HUES48 (cell line): ENCODE results near the gene NOTUM.

Experiments
- H3K27ac ChIP-seq: one replicate; pipeline ENCODE4 v1.7.0; 2013; ENCODE audit warnings: low read depth, low read length, inconsistent platforms
- H3K27me3 ChIP-seq: 2 replicates; pipeline ENCODE4 v1.6.1; 2013; ENCODE audit warnings: mild to moderate bottlenecking, low read length; ENCODE audit not compliant: control insufficient read depth, insufficient read depth
- H3K36me3 ChIP-seq: 2 replicates; pipeline ENCODE4 v1.6.1; 2013; ENCODE audit warnings: low read length; ENCODE audit not compliant: control insufficient read depth, insufficient read depth
- H3K4me1 ChIP-seq: 2 replicates; pipeline ENCODE4 v1.6.1; 2013; ENCODE audit warnings: mild to moderate bottlenecking, low read length; ENCODE audit not compliant: control insufficient read depth, insufficient read depth
- H3K4me3 ChIP-seq: 2 replicates; pipeline ENCODE4 v1.5.1; 2013; ENCODE audit warnings: mild to moderate bottlenecking, low read depth, low read length
- H3K9ac ChIP-seq: 2 replicates; pipeline ENCODE4 v1.6.1; 2013; ENCODE audit warnings: mild to moderate bottlenecking, low read depth, low read length, moderate library complexity
- H3K9me3 ChIP-seq: 2 replicates; pipeline ENCODE4 v1.6.1; 2013; ENCODE audit warnings: low read length; ENCODE audit not compliant: control insufficient read depth, insufficient read depth

NOTUM gene

GRCh38 chr17:81960130-81960958 lies 643 bp downstream of the NOTUM start:
- no peak overlapping the region for H3K27ac ChIP-seq
- H3K9me3 ChIP-seq, result no peaks in the 10 kb centered on the region
- H3K27me3 ChIP-seq, result peaks cover 81% of the 10 kb centered on the region

GRCh38 chr17:81959362-81960129 lies 1.4 kb downstream of the NOTUM start:
- no peaks in the 10 kb centered on the region for H3K9me3 ChIP-seq
- no peak overlapping the region for H3K9ac ChIP-seq
- H3K4me3 ChIP-seq, result peak overlapping the region; percentile 32; the same call in 1 of the 2 replicates
- no peak overlapping the region for H3K27ac ChIP-seq
- H3K27me3 ChIP-seq, result peaks cover 81% of the 10 kb centered on the region
- H3K36me3 ChIP-seq, result no peaks in the 10 kb centered on the region
- H3K4me1 ChIP-seq, result no peaks in the 10 kb centered on the region

More at GRCh38 chr17:81960130-81960958, 643 bp downstream of the NOTUM start:
- Histone ChIP-seq H3K4me3 (peak overlapping the region; percentile 32; the same call in 1 of the 2 replicates), H3K4me1 (no peaks in the 10 kb centered on the region), H3K9ac (no peak overlapping the region), H3K36me3 (no peaks in the 10 kb centered on the region)

DNA sequence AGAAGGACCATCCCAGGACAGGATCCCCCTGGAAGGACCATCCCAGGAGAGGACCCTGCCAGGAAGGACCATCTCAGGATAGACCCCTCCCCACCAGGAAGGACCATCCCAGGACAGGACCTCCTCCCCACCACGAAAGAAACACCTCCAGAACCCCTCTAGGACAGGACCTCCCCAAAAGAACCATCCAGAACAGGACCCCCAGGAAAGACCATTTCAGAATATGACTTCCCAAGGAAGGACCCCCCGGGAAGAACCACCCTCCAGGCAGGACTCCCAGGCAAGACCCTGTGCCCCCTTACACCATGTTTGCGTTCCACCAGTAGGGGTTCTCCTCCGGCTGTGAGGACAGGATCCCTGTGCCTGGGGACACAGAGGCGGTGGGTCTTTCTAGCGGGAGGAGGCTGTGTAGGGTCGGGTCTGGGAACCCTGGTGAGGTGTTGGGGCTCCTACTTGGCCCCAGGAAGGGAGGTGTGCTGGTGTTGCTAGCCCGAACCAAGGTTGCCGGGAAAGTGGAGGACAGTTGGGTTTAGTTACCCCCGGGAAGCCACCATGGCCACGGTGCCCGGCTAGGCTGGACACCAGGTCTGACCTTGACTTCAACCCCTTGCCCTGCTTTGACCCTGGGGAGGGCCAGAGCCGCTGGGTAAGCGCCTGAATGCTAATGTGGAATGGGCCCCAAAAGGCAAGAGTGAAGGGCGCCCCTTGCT lies 2.2 kb downstream of the NOTUM start:
- Histone ChIP-seq H3K9ac (no peak overlapping the region), H3K4me3 (no peak overlapping the region; the same call in 1 of the 2 replicates), H3K4me1 (no peaks in the 10 kb centered on the region), H3K27ac (no peak overlapping the region), H3K27me3 (peaks cover 75% of the 10 kb centered on the region), H3K36me3 (no peaks in the 10 kb centered on the region), H3K9me3 (no peaks in the 10 kb centered on the region)

DNA sequence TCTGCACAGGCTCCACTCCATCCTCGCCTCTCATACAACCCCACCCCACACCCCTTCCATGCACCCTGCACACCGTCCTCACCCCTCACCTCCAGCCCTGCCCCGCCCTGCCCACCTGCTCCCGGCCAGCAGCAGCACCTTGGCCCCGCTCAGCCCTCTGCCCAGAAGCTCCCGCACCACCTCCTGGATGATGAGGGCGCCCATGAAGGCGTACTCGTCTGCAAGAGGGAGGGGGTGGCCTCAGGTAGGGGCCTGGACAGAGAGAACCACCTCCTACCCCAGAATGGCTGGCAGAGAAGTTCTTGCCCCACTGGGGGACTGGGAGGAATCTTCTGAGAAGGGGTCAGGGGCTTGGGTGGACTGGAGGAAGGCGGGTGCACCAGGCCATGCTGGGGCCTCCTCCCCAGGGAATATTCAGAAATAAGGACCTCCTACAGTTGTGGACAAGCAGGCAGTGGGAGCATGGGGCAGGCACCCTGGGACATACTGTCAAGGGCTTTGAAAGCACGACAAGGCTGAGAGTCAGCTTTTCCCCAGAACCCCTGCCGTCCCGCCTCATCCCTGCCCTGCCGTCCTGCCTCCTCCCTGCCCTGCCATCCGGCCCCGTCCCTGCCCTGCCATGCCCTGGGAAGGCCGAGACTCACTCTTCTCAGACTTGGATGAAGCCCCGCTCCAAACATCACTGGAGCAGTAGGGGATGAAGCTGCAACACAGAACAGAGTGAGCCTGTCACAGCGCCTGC lies 3.1 kb downstream of the NOTUM start:
- no peak overlapping the region for H3K4me3 ChIP-seq
- H3K36me3 ChIP-seq, result no peaks in the 10 kb centered on the region
- H3K9me3 ChIP-seq, result no peaks in the 10 kb centered on the region
- no peak overlapping the region for H3K27ac ChIP-seq
- no peak overlapping the region for H3K9ac ChIP-seq
- H3K4me1 ChIP-seq, result no peaks in the 10 kb centered on the region
- peaks cover 66% of the 10 kb centered on the region for H3K27me3 ChIP-seq

GRCh38 chr17:81956607-81957589 lies 4.1 kb downstream of the NOTUM start:
- no peak overlapping the region for H3K27ac ChIP-seq
- no peak overlapping the region for H3K4me3 ChIP-seq
- H3K9ac ChIP-seq, result no peak overlapping the region
- no peaks in the 10 kb centered on the region for H3K36me3 ChIP-seq
- H3K4me1 ChIP-seq, result no peaks in the 10 kb centered on the region
- no peaks in the 10 kb centered on the region for H3K9me3 ChIP-seq
- H3K27me3 ChIP-seq, result peaks cover 56% of the 10 kb centered on the region

DNA sequence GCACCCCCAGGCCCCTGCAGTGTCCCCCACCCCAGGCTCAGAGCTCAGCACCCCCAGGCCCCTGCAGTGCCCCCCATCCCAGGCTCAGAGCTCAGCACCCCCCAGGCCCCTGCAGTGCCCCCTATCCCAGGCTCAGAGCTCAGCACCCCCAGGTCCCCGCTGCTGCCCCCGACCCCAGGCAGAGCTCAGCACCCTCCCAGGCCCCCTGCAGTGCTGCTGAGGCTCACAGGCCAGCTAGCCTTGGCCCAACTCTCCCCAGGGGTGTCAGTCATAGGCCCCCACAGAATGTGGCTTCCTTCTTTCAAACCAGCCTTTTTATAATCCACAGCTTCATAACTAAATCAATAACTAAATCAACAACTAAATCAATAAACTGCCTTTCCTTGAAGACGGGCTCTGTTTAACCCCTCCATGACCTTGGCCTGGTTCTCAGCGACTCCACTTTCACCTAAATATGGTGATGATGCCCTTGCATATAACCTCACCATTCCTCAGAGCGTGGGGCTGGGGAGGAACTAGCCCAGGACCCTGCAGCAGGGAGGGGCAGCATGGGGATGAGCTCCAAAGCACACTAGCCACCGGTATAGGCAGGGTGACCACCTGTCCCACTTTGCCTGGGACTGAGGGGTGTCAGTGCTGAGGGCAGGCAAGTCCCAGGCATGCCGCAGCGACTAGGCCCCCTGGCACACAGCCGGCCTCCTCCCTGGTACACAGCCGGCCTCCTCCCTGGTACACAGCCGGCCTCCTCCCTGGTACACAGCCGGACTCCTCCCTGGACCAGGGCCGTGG lies 5.0 kb downstream of the NOTUM start:
- no peaks in the 10 kb centered on the region for H3K9me3 ChIP-seq
- peaks cover 48% of the 10 kb centered on the region for H3K27me3 ChIP-seq
- H3K36me3 ChIP-seq, result no peaks in the 10 kb centered on the region
- H3K9ac ChIP-seq, result no peak overlapping the region
- no peak overlapping the region for H3K4me3 ChIP-seq
- no peaks in the 10 kb centered on the region for H3K4me1 ChIP-seq
- no peak overlapping the region for H3K27ac ChIP-seq

DNA sequence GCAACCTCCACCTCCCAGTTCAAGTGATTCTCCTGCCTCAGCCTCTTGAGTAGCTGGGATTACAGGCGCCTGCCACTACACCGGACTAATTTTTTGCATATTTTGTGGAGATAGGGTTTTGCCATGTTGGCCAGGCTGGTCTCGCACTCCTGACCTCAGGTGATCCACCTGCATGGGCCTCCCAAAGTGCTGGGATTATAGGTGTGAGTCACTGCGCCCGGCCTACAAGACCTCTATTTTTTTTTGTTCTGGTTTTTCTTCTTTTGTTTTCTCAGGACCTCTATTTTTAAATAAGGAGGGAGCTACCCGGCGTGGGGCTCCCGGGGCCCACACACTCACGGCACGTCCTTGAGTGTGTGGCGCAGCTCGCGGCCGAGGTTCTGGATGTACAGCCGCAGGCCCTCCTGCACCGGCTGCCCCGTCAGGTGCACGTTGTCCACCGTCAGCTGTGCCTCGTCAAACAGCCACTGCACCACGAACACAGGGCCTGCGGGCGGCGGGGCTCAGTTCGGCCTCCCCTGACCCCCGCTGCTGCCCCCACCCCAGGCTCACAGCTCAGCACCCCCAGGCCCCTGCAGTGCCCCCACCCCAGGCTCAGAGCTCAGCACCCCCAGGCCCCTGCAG lies 5.8 kb downstream of the NOTUM start:
- no peak overlapping the region for H3K9ac ChIP-seq
- no peaks in the 10 kb centered on the region for H3K4me1 ChIP-seq
- no peaks in the 10 kb centered on the region for H3K9me3 ChIP-seq
- H3K27ac ChIP-seq, result no peak overlapping the region
- no peaks in the 10 kb centered on the region for H3K36me3 ChIP-seq
- peaks cover 41% of the 10 kb centered on the region for H3K27me3 ChIP-seq
- no peak overlapping the region for H3K4me3 ChIP-seq

GRCh38 chr17:81954131-81955057 lies 6.6 kb downstream of the NOTUM start:
- no peaks in the 10 kb centered on the region for H3K4me1 ChIP-seq
- H3K9me3 ChIP-seq, result no peaks in the 10 kb centered on the region
- no peaks in the 10 kb centered on the region for H3K36me3 ChIP-seq
- no peak overlapping the region for H3K4me3 ChIP-seq
- no peak overlapping the region for H3K27ac ChIP-seq
- peaks cover 33% of the 10 kb centered on the region for H3K27me3 ChIP-seq
- H3K9ac ChIP-seq, result no peak overlapping the region
